GM18907 (cell line): ENCODE results near the gene GORAB.

Source experiments
- ATAC-seq: cut with Tn5 transposase; IDR thresholded peaks from one replicate; pipeline ENCODE4 v1.9.1; 2021; ENCODE audit warnings: mild to moderate bottlenecking, moderate library complexity; ENCODE audit not compliant: unreplicated experiment

Gene GORAB

GRCh38 chr1:170537798-170538503, 6.0 kb downstream of the GORAB start:
- no peak for ATAC-seq

GRCh38 chr1:170538687-170539086, 6.7 kb downstream of the GORAB start:
- peak; percentile 49 for ATAC-seq

GRCh38 chr1:170539154-170539553, 7.2 kb downstream of the GORAB start:
- ATAC-seq, result no peak

- ATAC-seq, result no peak
Measured at GRCh38 chr1:170544624-170545023, 12.7 kb downstream of the GORAB start.

- no peak for ATAC-seq
Measured at GRCh38 chr1:170545476-170545875, 13.5 kb downstream of the GORAB start.

GRCh38 chr1:170547255-170547654, 15.3 kb downstream of the GORAB start:
- ATAC-seq, result no peak

GRCh38 chr1:170548497-170548896, 16.5 kb downstream of the GORAB start:
- ATAC-seq, result no peak

- no peak for ATAC-seq
Measured at GRCh38 chr1:170555370-170555769, 23.4 kb downstream of the GORAB start.

- no peak for ATAC-seq
Measured at GRCh38 chr1:170556917-170557316, 25.0 kb downstream of the GORAB start.

- no peak for ATAC-seq
Measured at GRCh38 chr1:170558731-170559130, 26.8 kb downstream of the GORAB start.

GRCh38 chr1:170559166-170559565, 27.2 kb downstream of the GORAB start:
- ATAC-seq, result no peak

- ATAC-seq, result no peak
Measured at GRCh38 chr1:170560681-170561285, 28.8 kb downstream of the GORAB start.

GRCh38 chr1:170562646-170563338, 30.8 kb downstream of the GORAB start:
- ATAC-seq, result peak; percentile 88

GRCh38 chr1:170567214-170567613, 35.2 kb downstream of the GORAB start:
- ATAC-seq, result no peak

GRCh38 chr1:170568197-170568596, 36.2 kb downstream of the GORAB start:
- ATAC-seq, result no peak

- no peak for ATAC-seq
Measured at GRCh38 chr1:170576980-170577379, 45.0 kb downstream of the GORAB start.

GRCh38 chr1:170578359-170578758, 46.4 kb downstream of the GORAB start:
- no peak for ATAC-seq

- ATAC-seq, result no peak
Measured at GRCh38 chr1:170580636-170581440, 48.9 kb downstream of the GORAB start.

- no peak for ATAC-seq
Measured at GRCh38 chr1:170583186-170583585, 51.2 kb downstream of the GORAB start.

GRCh38 chr1:170586321-170587252, 54.6 kb downstream of the GORAB start:
- ATAC-seq, result no peak
